Inferior parietal cortex (tissue), 1 donor: ENCODE results near the gene HDAC9.
A peak's percentile ranks its signal among the peaks of the same experiment; 100 is the strongest.

Source experiments
- DNase-seq: peaks from one replicate; pipeline ENCODE4 v3.0.0-alpha.2; 2016; ENCODE audit errors: extremely low spot score

HDAC9 gene

GRCh38 chr7:18590744-18591340 is 95.3 kb downstream of the HDAC9 start:
- no peak for DNase-seq

DNA sequence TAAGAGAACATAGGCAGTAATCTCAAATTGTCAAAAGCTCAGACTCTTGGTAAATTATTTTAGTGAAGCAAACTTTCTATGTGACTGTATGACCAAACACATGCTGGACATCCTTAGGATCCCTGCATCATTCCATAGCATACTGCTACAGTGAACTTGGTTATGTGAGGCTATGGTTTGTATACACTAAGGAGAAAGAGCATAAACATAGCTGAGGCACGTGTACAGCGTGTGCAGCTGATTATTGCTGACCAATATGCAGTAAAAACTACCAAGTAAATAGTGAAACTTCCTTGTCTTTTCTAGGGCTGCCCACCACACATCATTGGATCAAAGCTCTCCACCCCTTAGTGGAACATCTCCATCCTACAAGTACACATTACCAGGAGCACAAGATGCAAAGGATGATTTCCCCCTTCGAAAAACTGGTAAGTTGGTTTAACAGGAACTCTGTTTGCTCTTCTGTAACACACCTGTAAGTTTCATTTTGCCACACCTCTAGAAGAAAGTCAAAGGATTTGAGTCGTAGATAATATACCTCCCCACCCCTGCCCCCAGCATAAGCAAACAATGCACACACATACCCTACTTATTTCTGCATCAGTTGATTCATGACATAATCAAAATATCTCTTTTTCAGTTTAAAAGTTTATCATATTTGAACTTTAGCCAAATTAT is 98.2 kb downstream of the HDAC9 start:
- no peak for DNase-seq

DNA sequence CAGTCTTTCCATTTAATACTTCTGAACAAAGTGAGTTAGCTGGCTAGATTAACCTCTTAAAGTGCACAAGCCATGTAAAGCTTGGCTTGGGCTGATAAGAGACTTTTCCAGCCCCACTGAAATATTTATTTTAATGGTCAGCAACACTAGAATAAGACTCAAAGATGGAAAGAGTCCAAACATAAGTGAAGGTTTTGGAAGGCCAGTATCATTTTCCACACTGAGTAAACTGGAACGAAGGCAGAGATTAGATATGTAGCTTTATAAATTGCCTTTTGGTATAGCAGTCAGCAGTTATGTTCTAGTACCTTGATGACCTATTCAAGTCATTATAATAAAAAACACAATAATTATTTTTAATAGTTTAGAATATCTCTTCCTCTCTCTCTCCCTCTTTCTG is 102.2 kb downstream of the HDAC9 start:
- DNase-seq = no peak

GRCh38 chr7:18607025-18607424 is 111.5 kb downstream of the HDAC9 start:
- no peak for DNase-seq

DNA sequence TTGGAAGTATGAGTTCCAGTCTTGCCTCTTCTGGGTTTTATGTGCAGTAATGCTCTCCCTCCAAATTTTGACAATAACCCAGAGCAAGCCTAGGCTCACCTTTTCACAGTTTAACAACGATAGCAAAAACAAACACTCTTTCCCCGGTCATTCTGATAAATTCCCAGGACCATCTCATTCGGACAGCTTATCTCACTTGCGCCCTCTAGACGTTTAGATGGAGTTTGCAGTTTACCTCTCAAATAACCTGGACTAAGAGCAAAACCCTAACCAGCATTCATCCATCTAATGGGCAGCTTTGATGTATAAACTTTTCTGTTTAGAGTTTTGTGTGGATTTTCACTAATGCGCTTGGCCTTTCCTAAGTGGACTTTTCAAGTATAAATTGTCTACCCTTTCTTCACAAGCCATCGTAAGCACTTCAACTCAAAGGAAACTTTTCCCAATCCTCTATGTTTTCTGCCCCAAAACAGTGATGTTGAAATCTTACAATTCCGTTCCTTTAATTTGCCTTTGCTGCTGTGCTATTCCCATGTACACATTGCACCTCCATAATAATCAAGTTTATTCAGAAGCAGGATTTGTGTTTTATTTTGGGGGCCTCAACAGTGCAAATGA is 114.9 kb downstream of the HDAC9 start:
- DNase-seq = no peak

- DNase-seq = no peak
Measured at GRCh38 chr7:18614841-18615240, 119.3 kb downstream of the HDAC9 start.

DNA sequence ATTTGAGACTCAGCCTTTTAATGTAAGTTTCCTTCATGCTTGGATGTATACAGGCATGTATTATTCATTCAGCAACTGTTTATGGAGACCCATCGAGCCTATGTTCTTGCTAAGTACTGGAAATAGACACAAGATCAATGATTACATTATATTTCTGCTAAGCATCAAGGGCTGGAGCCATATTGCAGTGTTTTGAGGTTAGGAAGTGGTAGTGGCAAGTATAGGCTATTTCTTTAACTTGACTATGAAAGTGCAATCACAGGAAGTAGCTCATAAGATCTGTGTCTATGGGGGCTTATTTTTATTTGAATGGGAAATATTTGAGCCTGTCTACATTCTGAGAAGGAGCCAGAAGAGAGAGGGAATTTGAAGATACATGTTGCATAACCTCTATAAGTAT is 123.8 kb downstream of the HDAC9 start:
- DNase-seq = no peak

DNA sequence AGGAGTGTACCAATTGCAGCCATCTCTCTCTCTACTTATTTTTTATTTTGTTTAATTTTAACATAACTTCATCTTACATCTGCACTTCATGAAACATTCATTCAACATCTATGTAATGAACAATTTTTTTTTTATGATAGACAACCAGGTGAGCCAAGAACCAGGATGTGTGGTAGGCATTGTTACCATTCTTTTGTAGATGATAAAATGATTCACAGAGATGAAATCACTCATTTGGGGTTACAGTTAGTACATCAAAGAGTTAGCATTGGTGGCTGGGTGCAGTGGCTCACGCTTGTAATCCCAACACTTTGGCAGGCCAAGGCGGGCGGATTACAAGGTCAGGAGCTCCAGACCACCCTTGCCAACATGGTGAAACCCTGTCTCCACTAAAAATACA is 127.8 kb downstream of the HDAC9 start:
- no peak for DNase-seq

DNA sequence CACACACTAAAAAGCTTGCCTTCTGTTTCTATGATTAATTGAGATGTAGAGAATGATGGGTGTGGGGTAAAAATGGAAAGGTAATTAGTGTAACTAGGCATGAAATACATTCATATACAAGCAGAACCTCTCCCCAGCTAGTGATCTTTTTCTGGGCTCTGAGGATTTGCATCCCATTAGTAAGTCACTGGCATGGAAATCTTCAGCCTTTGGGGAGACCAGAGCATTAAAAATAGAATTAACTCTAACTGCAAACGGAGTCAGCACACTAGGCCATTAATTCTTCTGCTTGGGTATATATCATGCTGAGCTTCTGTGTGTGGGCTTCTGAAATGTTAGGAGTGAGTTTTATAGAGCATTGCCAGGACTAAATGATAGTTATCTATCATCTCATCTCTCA is 128.9 kb downstream of the HDAC9 start:
- no peak for DNase-seq

DNA sequence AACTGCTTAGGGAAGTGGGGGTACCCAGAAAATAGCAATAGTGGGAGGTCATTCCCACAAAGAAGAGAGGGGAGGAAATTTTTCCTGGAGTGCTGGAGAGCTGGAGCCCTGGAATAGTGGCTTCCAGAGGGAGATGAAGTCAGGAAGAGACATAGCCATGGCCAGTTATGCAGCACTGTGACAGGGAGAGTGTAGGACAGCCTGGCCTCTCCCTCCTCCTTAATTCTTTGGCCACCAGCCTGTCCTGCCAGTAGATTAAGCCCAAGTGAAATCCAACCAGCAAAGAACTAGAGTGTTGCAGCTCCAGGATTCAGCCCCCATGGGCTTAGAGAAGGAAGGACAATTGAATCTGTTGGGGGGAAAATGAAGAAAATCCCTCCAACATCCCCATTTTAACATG is 130.5 kb downstream of the HDAC9 start:
- no peak for DNase-seq

- no peak for DNase-seq
Measured at GRCh38 chr7:18626717-18627116, 131.2 kb downstream of the HDAC9 start.

- no peak for DNase-seq
Measured at GRCh38 chr7:18637516-18637915, 142.0 kb downstream of the HDAC9 start.

DNA sequence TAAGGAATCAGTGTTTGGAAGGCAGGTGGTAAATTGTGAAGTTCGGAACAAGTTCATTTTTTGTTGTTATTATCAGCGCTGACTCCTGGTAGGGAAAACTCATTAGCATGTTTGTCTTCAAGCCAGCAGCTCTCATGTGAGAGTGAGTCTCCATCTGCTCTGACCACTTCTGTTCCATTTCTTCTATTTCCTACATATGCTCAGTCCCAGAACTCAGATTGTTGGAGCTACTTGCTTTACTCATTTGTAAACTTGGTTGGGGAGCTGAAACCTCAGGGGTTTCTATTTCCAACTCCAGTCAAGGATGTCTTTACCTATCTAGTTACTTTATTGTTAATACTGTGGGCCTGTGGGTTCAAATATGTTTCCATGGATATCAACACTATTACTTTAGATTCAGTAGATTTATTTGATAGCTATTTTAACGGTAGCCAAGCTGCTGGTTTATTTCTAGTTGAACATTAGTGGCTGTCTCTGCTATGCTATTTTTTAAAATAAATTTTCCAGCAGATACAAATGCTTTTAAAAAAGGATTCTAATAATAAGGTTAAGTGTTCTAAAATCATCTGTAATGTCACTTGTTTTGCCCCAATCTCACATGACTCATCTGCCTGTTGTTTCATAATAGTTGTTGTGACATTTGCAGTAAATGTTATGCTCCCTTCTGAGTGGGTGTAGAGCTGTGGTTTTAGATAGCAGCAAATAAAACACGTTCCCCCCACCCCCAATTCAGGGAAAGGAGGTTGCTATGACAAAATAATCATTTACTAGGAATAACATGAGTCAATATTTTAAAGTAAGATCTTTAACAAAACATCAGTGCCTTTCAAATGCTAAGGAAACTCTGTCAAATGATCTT is 143.3 kb downstream of the HDAC9 start:
- peak; percentile 57 for DNase-seq

DNA sequence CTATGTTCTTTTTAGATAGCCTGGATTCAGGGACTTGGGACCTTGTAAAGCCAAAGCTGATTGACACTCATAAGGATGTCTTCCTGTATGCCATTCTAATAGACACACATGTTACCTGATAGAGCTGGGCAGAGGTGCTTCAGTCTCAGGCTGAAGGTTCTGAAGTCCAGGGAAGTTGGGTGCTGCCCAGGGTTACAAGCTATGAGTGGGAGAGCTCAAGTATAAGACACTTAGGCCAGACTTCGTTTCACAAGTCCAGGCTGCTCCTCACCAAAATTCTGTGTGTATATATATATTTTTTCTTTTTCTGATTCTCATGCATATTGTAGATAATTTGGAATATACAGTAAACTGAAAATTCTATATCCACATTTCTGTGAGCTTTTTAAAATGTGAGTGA is 144.2 kb downstream of the HDAC9 start:
- no peak for DNase-seq

- no peak for DNase-seq
Measured at GRCh38 chr7:18644981-18645380, 149.4 kb downstream of the HDAC9 start.

- no peak for DNase-seq
Measured at GRCh38 chr7:18647582-18647981, 152.0 kb downstream of the HDAC9 start.

DNA sequence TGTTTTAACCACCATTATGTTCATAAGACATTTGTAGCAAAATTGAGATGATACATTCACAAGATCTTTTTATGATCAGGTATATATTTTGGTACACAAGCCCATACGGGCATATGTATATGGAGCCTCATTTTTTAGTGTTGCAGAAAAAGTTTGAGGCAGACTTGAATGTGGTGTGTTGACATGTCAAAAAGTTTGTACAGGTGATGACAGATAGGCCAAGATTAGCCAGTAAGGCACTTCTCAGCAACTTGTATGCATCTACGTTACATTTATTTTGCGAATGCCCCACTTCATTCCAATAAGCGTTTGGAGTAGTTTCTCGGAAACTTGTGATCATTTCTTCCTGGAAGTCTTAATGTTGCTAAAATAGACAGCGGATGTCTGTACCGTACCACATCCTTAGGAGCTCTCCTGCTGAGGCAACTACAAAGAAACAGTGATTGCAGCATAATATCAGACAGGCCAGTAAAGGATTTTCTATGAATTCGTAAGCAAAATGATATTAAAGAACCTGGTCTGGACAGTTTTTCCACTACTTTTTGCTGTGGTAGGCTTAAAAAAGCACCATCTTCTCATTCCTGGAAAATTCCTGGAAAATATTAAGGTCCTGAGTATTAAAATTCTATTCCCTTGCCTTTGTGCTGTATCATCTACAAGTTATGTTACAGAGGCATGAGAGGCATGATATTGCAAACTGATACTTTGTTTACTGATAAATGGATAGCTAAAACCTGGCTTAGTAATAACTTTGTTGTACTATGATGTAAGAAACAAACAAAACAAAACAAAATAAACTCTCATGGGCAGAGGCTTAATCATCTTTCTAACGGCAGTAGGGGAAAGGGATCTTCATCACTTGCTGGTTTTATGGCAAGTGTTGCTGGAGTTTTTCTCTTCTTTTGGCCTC is 153.6 kb downstream of the HDAC9 start:
- DNase-seq = no peak

GRCh38 chr7:18653381-18654155 is 158.0 kb downstream of the HDAC9 start:
- no peak for DNase-seq

DNA sequence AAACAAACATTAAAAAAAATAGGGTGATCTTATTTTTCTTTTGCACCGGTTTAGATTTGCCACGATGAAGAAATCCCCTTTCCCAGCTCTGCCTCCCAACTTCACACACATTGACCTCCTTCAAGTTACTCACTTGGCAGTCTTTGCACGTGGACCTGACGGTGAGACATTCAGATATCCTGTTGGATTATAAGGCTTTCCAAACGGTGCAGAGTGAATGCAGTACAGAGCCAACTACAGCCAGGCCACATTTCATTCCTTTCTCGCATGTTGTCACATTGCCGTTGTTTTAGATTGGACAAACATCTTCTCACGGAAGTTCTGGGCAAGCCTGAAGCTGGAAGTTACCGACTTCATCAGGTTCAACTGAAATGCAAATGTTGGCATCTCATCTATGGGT is 159.2 kb downstream of the HDAC9 start:
- no peak for DNase-seq

DNA sequence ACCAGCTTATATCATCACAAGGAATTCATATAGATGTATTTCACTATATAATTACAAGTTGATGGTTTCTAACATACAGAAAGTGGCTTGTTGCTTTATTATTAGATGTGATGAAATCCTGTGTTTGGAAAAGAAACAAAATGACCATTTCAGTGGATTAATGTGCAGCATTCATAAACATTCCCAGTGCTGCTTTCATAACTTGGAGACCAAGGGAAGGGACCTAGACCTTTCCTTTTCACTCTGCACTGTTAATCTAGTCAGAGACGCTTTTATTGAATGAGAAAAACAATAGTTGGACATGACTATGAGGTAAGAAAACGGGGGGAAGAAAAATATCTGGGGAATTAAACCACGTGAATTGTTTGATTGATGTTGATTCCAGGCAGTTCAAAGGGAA is 160.0 kb downstream of the HDAC9 start:
- no peak for DNase-seq

GRCh38 chr7:18655912-18656311 is 160.4 kb downstream of the HDAC9 start:
- DNase-seq = no peak
